A549 (cell line): ENCODE measurements around the gene PRUNE2. TPM values are rescaled to one million over a fixed set of nuclear protein-coding genes. Genes with fewer than 3 reads are reported as not detected.

Experiments used
- ATAC-seq, 2 experiments: fragments of 200-7000 bp in 1 of 2; fragments of >200 bp in 1 of 2; cut with Nextera tagmentation in 1 of 2; cut with Tn5 transposase in 1 of 2; 3 replicates each; pipeline versions ENCODE4 v1.8.0 to v1.9.1; 2018 to 2020; ENCODE audit warnings: mild to moderate bottlenecking in 1 of 2, moderate library complexity in 1 of 2
- CTCF ChIA-PET: fragments of 300-600 bp; sonication (Branson Sonifier 250); formaldehyde crosslinking; extraction: SDS; loops from one replicate; lab custom pipeline; 2021; ENCODE audit warnings: antibody characterized with exemption, inconsistent platforms; lab: Yijun Ruan, JAX
- POLR2A ChIA-PET: fragments of 350-600 bp; formaldehyde crosslinking; extraction: SDS; loops from one replicate; lab custom pipeline; 2021; ENCODE audit warnings: antibody characterized with exemption, inconsistent platforms; lab: Yijun Ruan, JAX
- DNase-seq, 2 experiments: peaks; one replicate each; pipeline versions ENCODE4 v3.0.0 to v3.0.0-alpha.2; 2011 to 2016; ENCODE audit warnings: low read depth in 1 of 2, low spot score in 1 of 2
- FAIRE-seq: peaks from 2 replicates; lab custom pipeline; 2011; peaks lifted over from hg19 to GRCh38; lab: Jason Lieb, UNC
- H3K27ac ChIP-seq, 2 experiments: fragments of >200 bp; sonication (Bioruptor Twin); formaldehyde crosslinking; 3 replicates each; pipeline ENCODE4 v1.5.1; 2016 to 2017
- H3K4me1 ChIP-seq: fragments of >200 bp; sonication (Bioruptor Twin); formaldehyde crosslinking; 3 replicates; pipeline ENCODE4 v1.6.1; 2016
- H3K4me2 ChIP-seq: fragments of >200 bp; sonication (Bioruptor Twin); formaldehyde crosslinking; 3 replicates; pipeline ENCODE4 v1.6.1; 2016
- H3K4me3 ChIP-seq: fragments of >200 bp; sonication (Bioruptor Twin); formaldehyde crosslinking; 3 replicates; pipeline ENCODE4 v1.5.1; 2016
- H3K9me3 ChIP-seq: fragments of >200 bp; sonication (Bioruptor Twin); formaldehyde crosslinking; 3 replicates; pipeline ENCODE4 v1.6.1; 2016
- BCL3 ChIP-seq: fragments of >200 bp; sonication (Bioruptor Twin); formaldehyde crosslinking; IDR thresholded peaks from 3 replicates; pipeline ENCODE4 v1.6.1; 2016
- CEBPB ChIP-seq, 2 experiments: fragments of >200 bp in 1 of 2; sonication (Bioruptor Twin) in 1 of 2; formaldehyde crosslinking in 1 of 2; IDR thresholded peaks; 2 replicates each; pipeline ENCODE4 v1.6.1; 2012 to 2016
- CHD2 ChIP-seq: fragments of 150-350 bp; IDR thresholded peaks from 2 replicates; pipeline ENCODE4 v1.6.1; 2014; ENCODE audit warnings: low read length; ENCODE audit not compliant: partially characterized antibody
- EHMT2 ChIP-seq: fragments of 200-600 bp; sonication (generic); IDR thresholded peaks from 2 replicates; pipeline ENCODE4 v1.6.1; 2016; ENCODE audit warnings: antibody characterized with exemption, low read depth, mild to moderate bottlenecking, moderate library complexity
- EP300 ChIP-seq, 2 experiments: fragments of >200 bp; sonication (Bioruptor Twin); formaldehyde crosslinking; IDR thresholded peaks; 2 replicates in 1 of 2; 3 replicates in 1 of 2; pipeline ENCODE4 v1.6.1; 2016 to 2017
- GATA3 ChIP-seq: IDR thresholded peaks from 2 replicates; pipeline ENCODE4 v1.6.1; 2012; ENCODE audit warnings: borderline replicate concordance
- HDAC2 ChIP-seq: fragments of 200-600 bp; sonication (generic); IDR thresholded peaks from 2 replicates; pipeline ENCODE4 v1.6.1; 2016
- HEYL ChIP-seq: fragments of 250-450 bp; sonication (Bioruptor Pico); IDR thresholded peaks from 2 replicates; pipeline ENCODE4 v1.8.0; 2021; ENCODE audit warnings: mild to moderate bottlenecking, moderate library complexity
- HOXB13 ChIP-seq: fragments of 250-450 bp; sonication (Bioruptor Pico); IDR thresholded peaks from 2 replicates; pipeline ENCODE4 v1.5.0; 2020; ENCODE audit warnings: low read depth, mild to moderate bottlenecking, moderate library complexity
- JUNB ChIP-seq: fragments of >200 bp; sonication (Bioruptor Twin); formaldehyde crosslinking; IDR thresholded peaks from 2 replicates; pipeline ENCODE4 v1.6.1; 2016
- MAFK ChIP-seq: fragments of 450-650 bp; IDR thresholded peaks from 2 replicates; pipeline ENCODE4 v1.6.1; 2014; ENCODE audit not compliant: partially characterized antibody
- NPAS2 ChIP-seq: fragments of 250-450 bp; sonication (Bioruptor Pico); IDR thresholded peaks from 2 replicates; pipeline ENCODE4 v1.8.0; 2022; ENCODE audit warnings: mild to moderate bottlenecking, moderate library complexity, borderline replicate concordance
- NR3C1 ChIP-seq: fragments of >200 bp; sonication (Bioruptor Twin); formaldehyde crosslinking; IDR thresholded peaks from 3 replicates; pipeline ENCODE4 v1.6.1; 2017
- POLR2A ChIP-seq: IDR thresholded peaks from 2 replicates; pipeline ENCODE4 v1.6.1; 2012; ENCODE audit warnings: mild to moderate bottlenecking, low read length
- POLR2AphosphoS2 ChIP-seq: conservative IDR thresholded peaks from 2 replicates; pipeline ENCODE4 v1.6.1; 2012; ENCODE audit warnings: low read length, improper control_type of control experiment, inconsistent platforms
- RAD21 ChIP-seq, 2 experiments: fragments of >200 bp in 1 of 2; sonication (Bioruptor Twin) in 1 of 2; formaldehyde crosslinking in 1 of 2; IDR thresholded peaks in 1 of 2; conservative IDR thresholded peaks in 1 of 2; 2 replicates in 1 of 2; 3 replicates in 1 of 2; pipeline ENCODE4 v1.6.1; 2012 to 2018; ENCODE audit warnings: inconsistent platforms in 1 of 2
- RCOR1 ChIP-seq: fragments of 150-350 bp; IDR thresholded peaks from 2 replicates; pipeline ENCODE4 v1.6.1; 2014; ENCODE audit warnings: antibody characterized with exemption, low read length, low read depth
- TFCP2L1 ChIP-seq: fragments of 250-450 bp; sonication (Bioruptor Pico); IDR thresholded peaks from 2 replicates; pipeline ENCODE4 v1.5.0; 2021; ENCODE audit warnings: mild to moderate bottlenecking
- TP53 ChIP-seq: fragments of 250-450 bp; sonication (Bioruptor Pico); IDR thresholded peaks from 2 replicates; pipeline ENCODE4 v1.5.0; 2021; ENCODE audit warnings: mild to moderate bottlenecking, moderate library complexity
- ZFP36 ChIP-seq: fragments of 450-650 bp; IDR thresholded peaks from 2 replicates; pipeline ENCODE4 v1.6.1; 2014; ENCODE audit warnings: borderline replicate concordance; ENCODE audit not compliant: partially characterized antibody
- WGBS: methylation state at CpG from one replicate; pipeline ENCODE4 v1.1.6; 2017; ENCODE audit errors: missing lambda C conversion rate; 5-methylcytosine and 5-hydroxymethylcytosine counted together
- polyA plus RNA-seq, 4 experiments: library from polyadenylated mRNA; depleted of rRNA in 3 of 4; stranded (reverse); fragments of >200 nt; fragmentation: RNase III in 1 of 4; extraction: RNeasy Plus Mini Kit Qiagen cat#74134 plus additional on column Dnase treatment in 1 of 4; gene quantifications; 2 replicates in 3 of 4; 3 replicates in 1 of 4; pipeline ENCODE4 v1.2.3, GENCODE V29; 2011 to 2017
- TF ChIP-seq, protein P1 (sequence below): fragments of 250-450 bp; sonication (Bioruptor Pico); IDR thresholded peaks from 2 replicates; pipeline ENCODE4 v1.5.0; 2021; ENCODE audit warnings: mild to moderate bottlenecking, moderate library complexity, borderline replicate concordance
- TF ChIP-seq, protein P2 (sequence below): IDR thresholded peaks from 2 replicates; pipeline ENCODE4 v1.6.1; 2012
- TF ChIP-seq, protein P3 (sequence below): fragments of 250-450 bp; sonication (Bioruptor Pico); IDR thresholded peaks from 2 replicates; pipeline ENCODE4 v1.5.0; 2020; ENCODE audit warnings: low read depth, mild to moderate bottlenecking, moderate library complexity

Gene PRUNE2
- polyA plus RNA-seq, 2 of the 4 experiments (the other 2 are of a cell fraction) = 0.04 TPM; not detected in 1

GRCh38 chr9:76642074-76642473, 263.8 kb downstream of the PRUNE2 start:
- no peak overlapping the region for H3K4me2 ChIP-seq
- no peak overlapping the region for H3K4me3 ChIP-seq
- 35% methylated on average over 1 of the region's 1 CpG for WGBS
- POLR2A ChIA-PET = no interaction called here
- H3K9me3 ChIP-seq = no peaks in the 10 kb centered on the region
- no peak overlapping the region for H3K27ac ChIP-seq
- H3K4me1 ChIP-seq = no peaks in the 10 kb centered on the region
- ATAC-seq (no peak), DNase-seq (no peak), FAIRE-seq (no peak)
- TF ChIP-seq JUNB = no peak
- no peak for TF ChIP-seq RCOR1
- TF ChIP-seq POLR2AphosphoS2 = no peak
- TF ChIP-seq, protein P1, sequence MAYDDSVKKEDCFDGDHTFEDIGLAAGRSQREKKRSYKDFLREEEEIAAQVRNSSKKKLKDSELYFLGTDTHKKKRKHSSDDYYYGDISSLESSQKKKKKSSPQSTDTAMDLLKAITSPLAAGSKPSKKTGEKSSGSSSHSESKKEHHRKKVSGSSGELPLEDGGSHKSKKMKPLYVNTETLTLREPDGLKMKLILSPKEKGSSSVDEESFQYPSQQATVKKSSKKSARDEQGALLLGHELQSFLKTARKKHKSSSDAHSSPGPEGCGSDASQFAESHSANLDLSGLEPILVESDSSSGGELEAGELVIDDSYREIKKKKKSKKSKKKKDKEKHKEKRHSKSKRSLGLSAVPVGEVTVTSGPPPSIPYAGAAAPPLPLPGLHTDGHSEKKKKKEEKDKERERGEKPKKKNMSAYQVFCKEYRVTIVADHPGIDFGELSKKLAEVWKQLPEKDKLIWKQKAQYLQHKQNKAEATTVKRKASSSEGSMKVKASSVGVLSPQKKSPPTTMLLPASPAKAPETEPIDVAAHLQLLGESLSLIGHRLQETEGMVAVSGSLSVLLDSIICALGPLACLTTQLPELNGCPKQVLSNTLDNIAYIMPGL (CRISPR knock-in tag) = no peak
- no peak for TF ChIP-seq EHMT2
- TF ChIP-seq, protein P2, sequence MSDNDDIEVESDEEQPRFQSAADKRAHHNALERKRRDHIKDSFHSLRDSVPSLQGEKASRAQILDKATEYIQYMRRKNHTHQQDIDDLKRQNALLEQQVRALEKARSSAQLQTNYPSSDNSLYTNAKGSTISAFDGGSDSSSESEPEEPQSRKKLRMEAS = no peak
- TF ChIP-seq ZFP36 = no peak
- no peak for TF ChIP-seq HOXB13 (CRISPR knock-in tag)
- no peak for TF ChIP-seq NR3C1
- TF ChIP-seq GATA3 = no peak
- no peak for TF ChIP-seq HEYL (CRISPR knock-in tag)
- no peak for TF ChIP-seq EP300 (IDR thresholded peaks at IDR 0.05)
- TF ChIP-seq MAFK = no peak
- no peak for TF ChIP-seq TP53 (CRISPR knock-in tag)
- no peak for TF ChIP-seq POLR2A
- TF ChIP-seq CHD2 = no peak
- TF ChIP-seq TFCP2L1 = no peak
- TF ChIP-seq, protein P3, sequence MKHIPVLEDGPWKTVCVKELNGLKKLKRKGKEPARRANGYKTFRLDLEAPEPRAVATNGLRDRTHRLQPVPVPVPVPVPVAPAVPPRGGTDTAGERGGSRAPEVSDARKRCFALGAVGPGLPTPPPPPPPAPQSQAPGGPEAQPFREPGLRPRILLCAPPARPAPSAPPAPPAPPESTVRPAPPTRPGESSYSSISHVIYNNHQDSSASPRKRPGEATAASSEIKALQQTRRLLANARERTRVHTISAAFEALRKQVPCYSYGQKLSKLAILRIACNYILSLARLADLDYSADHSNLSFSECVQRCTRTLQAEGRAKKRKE (CRISPR knock-in tag) = no peak
- no peak for TF ChIP-seq RAD21 (conservative IDR thresholded peaks at IDR 0.05 in 1 of 2, IDR thresholded peaks at IDR 0.05 in 1 of 2)
- no peak for TF ChIP-seq NPAS2 (CRISPR knock-in tag)
- CTCF ChIA-PET = interaction anchor here (0.8 to 2.3 kb wide), 2 partner anchors 15 to 17 kb away, joined by 3 to 8 read pairs; no protein-coding TSS in a partner anchor

DNA sequence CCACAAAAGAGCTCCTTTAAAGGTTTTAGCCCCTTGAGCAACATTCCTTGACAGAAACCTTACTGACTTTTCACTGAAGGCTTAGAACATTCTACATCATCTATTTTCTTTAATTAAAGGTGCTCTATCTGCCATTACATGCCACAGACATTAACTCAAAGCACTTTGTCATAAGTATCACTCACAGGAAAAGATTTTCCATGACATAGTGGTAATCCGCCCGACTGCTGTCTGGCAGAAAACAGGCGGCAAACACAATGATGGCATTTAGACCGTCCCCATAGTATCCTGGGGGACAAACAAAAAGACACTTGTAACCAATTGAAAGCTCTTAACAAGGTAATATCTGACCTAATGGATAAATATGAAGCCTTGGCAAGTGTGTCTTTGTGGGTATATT, 267.9 kb downstream of the PRUNE2 start:
- Histone ChIP-seq H3K4me3 (no peak overlapping the region), H3K4me1 (no peaks in the 10 kb centered on the region), H3K27ac (no peak overlapping the region), H3K9me3 (no peaks in the 10 kb centered on the region), H3K4me2 (no peak overlapping the region)
- no peak for ATAC-seq
- POLR2A ChIA-PET = no interaction called here
- DNase-seq = no peak
- no peak for FAIRE-seq
- CTCF ChIA-PET = no interaction called here
- WGBS = 55% methylated on average over 4 of the region's 4 CpGs
- TF ChIP-seq NPAS2 (CRISPR knock-in tag) = no peak
- TF ChIP-seq BCL3 = no peak
- no peak for TF ChIP-seq HDAC2
- TF ChIP-seq CEBPB (IDR thresholded peaks at IDR 0.05) = no peak
- TF ChIP-seq, protein P1 (CRISPR knock-in tag) = no peak
- TF ChIP-seq POLR2AphosphoS2 = no peak
